ENCODE measurements around the gene C13orf46. TPM values are rescaled to one million over a fixed set of nuclear protein-coding genes. Genes with fewer than 3 reads are reported as not detected.

The C13orf46 gene
- total RNA-seq, 2 experiments from 2014 or later = 0.21 TPM; not detected in 1

- POLR2A ChIA-PET = no interaction called here
- CTCF ChIA-PET (ENCODE audit: unreplicated experiment) = no interaction called here
- Histone ChIP-seq H3K9me2 (ENCODE audit: insufficient read depth, low read length) (no peaks in the 10 kb centered on the region), H2AFZ (ENCODE audit: low read length) (no peak overlapping the region), H3K36me3 (ENCODE audit: insufficient read depth, low read length) (no peaks in the 10 kb centered on the region), H4K20me1 (ENCODE audit: insufficient read depth, low read length) (no peaks in the 10 kb centered on the region), H3K9me3 (ENCODE audit: low read length) (no peaks in the 10 kb centered on the region), H3K4me1 (ENCODE audit: insufficient read depth, low read length, poor library complexity, severe bottlenecking) (no peaks in the 10 kb centered on the region), H3K4me2 (ENCODE audit: low read length) (no peak overlapping the region), H3K27ac (ENCODE audit: low read depth, low read length, poor library complexity, severe bottlenecking) (no peak overlapping the region), H3K79me2 (ENCODE audit: insufficient read depth, low read depth, low read length) (no peaks in the 10 kb centered on the region), H3K4me3 (ENCODE audit: low read depth, low read length, poor library complexity, severe bottlenecking) (no peak overlapping the region)
- no peak for TF ChIP-seq CTCF (conservative IDR thresholded peaks at IDR 0.05; ENCODE audit: low read length)
- no peak for TF ChIP-seq EZH2phosphoT487 (IDR thresholded peaks at IDR 0.05; ENCODE audit: borderline replicate concordance, low read depth, low read length)
- BruUV-seq (replicated peaks) = no TSS peak
- intact Hi-C loops (cut with micrococcal nuclease; ENCODE audit: unreplicated experiment) = no loop called here
- DNase-seq (ENCODE audit: low spot score) = no peak
Measured at GRCh38 chr13:113931841-113932459, 41.9 kb downstream of the C13orf46 start.

GRCh38 chr13:113930671-113931637 lies 42.9 kb downstream of the C13orf46 start:
- no TSS peak for BruUV-seq (replicated peaks)
- DNase-seq (ENCODE audit: low spot score) = no peak
- CTCF ChIA-PET (ENCODE audit: unreplicated experiment) = no interaction called here
- no peaks in the 10 kb centered on the region for H3K9me3 ChIP-seq (ENCODE audit: low read length)
- H4K20me1 ChIP-seq (ENCODE audit: insufficient read depth, low read length) = no peaks in the 10 kb centered on the region
- no peak overlapping the region for H3K4me2 ChIP-seq (ENCODE audit: low read length)
- H3K9me2 ChIP-seq (ENCODE audit: insufficient read depth, low read length) = no peaks in the 10 kb centered on the region
- H3K4me3 ChIP-seq (ENCODE audit: low read depth, low read length, poor library complexity, severe bottlenecking) = no peak overlapping the region
- no peak overlapping the region for H2AFZ ChIP-seq (ENCODE audit: low read length)
- TF ChIP-seq CTCF (conservative IDR thresholded peaks at IDR 0.05; ENCODE audit: low read length) = no peak
- TF ChIP-seq EZH2phosphoT487 (IDR thresholded peaks at IDR 0.05; ENCODE audit: borderline replicate concordance, low read depth, low read length) = no peak
- no peaks in the 10 kb centered on the region for H3K79me2 ChIP-seq (ENCODE audit: insufficient read depth, low read depth, low read length)
- POLR2A ChIA-PET = no interaction called here
- H3K27ac ChIP-seq (ENCODE audit: low read depth, low read length, poor library complexity, severe bottlenecking) = no peak overlapping the region
- no peaks in the 10 kb centered on the region for H3K4me1 ChIP-seq (ENCODE audit: insufficient read depth, low read length, poor library complexity, severe bottlenecking)
- H3K36me3 ChIP-seq (ENCODE audit: insufficient read depth, low read length) = no peaks in the 10 kb centered on the region
- intact Hi-C loops (cut with micrococcal nuclease; ENCODE audit: unreplicated experiment) = no loop called here

Measured in OCI-LY7 (cell line).